ENCODE data around the gene GPR15. TPM values are rescaled to one million over a fixed set of nuclear protein-coding genes. Genes with fewer than 3 reads are reported as not detected.

GPR15 gene
- total and polyA plus RNA-seq, 10 of the 15 experiments (the other 5 are each of a cell fraction or from before 2014, with no cell fraction given): 70.7 to 150 (median 115) TPM

GRCh38 chr3:98550833-98551232, 19.1 kb downstream of the GPR15 start:
- H3K9ac ChIP-seq (ENCODE audit: control insufficient read depth, insufficient read depth, low read length): peak overlapping the region; percentile 94; the same call in 1 of the 2 replicates
- peak overlapping the region; percentile 73; the same call in 1 of the 2 replicates for H3K4me3 ChIP-seq
- intact Hi-C loops (cut with micrococcal nuclease; ENCODE audit: unreplicated experiment) (loop anchor here (10.0 kb wide), 1 partner anchor 864 kb away; no protein-coding TSS in a partner anchor), in situ Hi-C loops (cut with MboI) (no loop called here)
- ChIA-PET CTCF (interaction anchor here (0.7 to 2.7 kb wide), 5 partner anchors 10 to 18 kb away, joined by 4 to 14 read pairs (median 8); partner anchors contain the start of gene GPR15), POLR2A (interaction anchor here (1.5 to 23.2 kb wide), 4 partner anchors 11 to 22 kb away, joined by 4 to 350 read pairs (median 25); partner anchors contain the start of gene GPR15), RAD21 (ENCODE audit: unreplicated experiment) (interaction anchor here (0.9 to 20.2 kb wide), 6 partner anchors 9 to 31 kb away, joined by 3 to 511 read pairs (median 8); partner anchors contain the start of genes CLDND1 and GPR15), SMC1A (ENCODE audit: uncharacterized antibody, unreplicated experiment) (interaction anchor here (0.7 to 23.6 kb wide), 9 partner anchors 11 to 189 kb away, joined by 3 to 603 read pairs (median 4); partner anchors contain the start of genes CLDND1 and GPR15)
- peak overlapping the region; percentile 57 for H3K4me2 ChIP-seq (ENCODE audit: control insufficient read depth, insufficient read depth)
- H3K27ac ChIP-seq (ENCODE audit: control insufficient read depth, insufficient read depth): peak overlapping the region; percentile 100
- no TSS peak for BruUV-seq (replicated peaks)
- no peaks in the 10 kb centered on the region for H3K36me3 ChIP-seq (ENCODE audit: control insufficient read depth in 2 of 2, insufficient read depth in 2 of 2, low read length in 1 of 2)
- peaks cover 95% of the 10 kb centered on the region for H3K79me2 ChIP-seq (ENCODE audit: control insufficient read depth, insufficient read depth, low read length)
- H2AFZ ChIP-seq (ENCODE audit: control insufficient read depth, low read depth, low read length): no peak overlapping the region
- TF ChIP-seq, protein P1, sequence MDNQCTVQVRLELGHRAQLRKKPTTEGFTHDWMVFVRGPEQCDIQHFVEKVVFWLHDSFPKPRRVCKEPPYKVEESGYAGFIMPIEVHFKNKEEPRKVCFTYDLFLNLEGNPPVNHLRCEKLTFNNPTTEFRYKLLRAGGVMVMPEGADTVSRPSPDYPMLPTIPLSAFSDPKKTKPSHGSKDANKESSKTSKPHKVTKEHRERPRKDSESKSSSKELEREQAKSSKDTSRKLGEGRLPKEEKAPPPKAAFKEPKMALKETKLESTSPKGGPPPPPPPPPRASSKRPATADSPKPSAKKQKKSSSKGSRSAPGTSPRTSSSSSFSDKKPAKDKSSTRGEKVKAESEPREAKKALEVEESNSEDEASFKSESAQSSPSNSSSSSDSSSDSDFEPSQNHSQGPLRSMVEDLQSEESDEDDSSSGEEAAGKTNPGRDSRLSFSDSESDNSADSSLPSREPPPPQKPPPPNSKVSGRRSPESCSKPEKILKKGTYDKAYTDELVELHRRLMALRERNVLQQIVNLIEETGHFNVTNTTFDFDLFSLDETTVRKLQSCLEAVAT (IDR thresholded peaks at IDR 0.05): 0 out of 2 replicates have a peak, but pooled peaks have one; percentile 23
- TF ChIP-seq POLR2AphosphoS5 (IDR thresholded peaks at IDR 0.05; ENCODE audit: low read length) (peak; percentile 69), GATAD2B (conservative IDR thresholded peaks at IDR 0.05; ENCODE audit: low read depth) (0 out of 2 replicates have a peak, but pooled peaks have one; percentile 30), ZNF687 (IDR thresholded peaks at IDR 0.05) (peak; percentile 1; the same call in 1 of the 2 replicates), CBFB (IDR thresholded peaks at IDR 0.05; ENCODE audit: low read depth) (no peak), ZNF24 (IDR thresholded peaks at IDR 0.05) (0 out of 2 replicates have a peak, but pooled peaks have one; percentile 41), POLR2A (IDR thresholded peaks at IDR 0.05; ENCODE audit: low read depth, low read length) (peak; percentile 18; the same call in 1 of the 2 replicates), ZSCAN29 (IDR thresholded peaks at IDR 0.05) (no peak)
- no peaks in the 10 kb centered on the region for H3K9me3 ChIP-seq (replicated peaks; ENCODE audit: control insufficient read depth, insufficient read depth, low read length)
- no peaks in the 10 kb centered on the region for H3K27me3 ChIP-seq (replicated peaks in 1 of 2; ENCODE audit: control insufficient read depth in 2 of 2, insufficient read depth in 2 of 2, low read length in 1 of 2)
- H3K4me1 ChIP-seq (ENCODE audit: control insufficient read depth, insufficient read depth, low read length): peaks cover 20% of the 10 kb centered on the region; the same call in 1 of the 2 replicates
- no peak for FAIRE-seq
- DNase-seq (ENCODE audit: low read depth, low spot score): no peak
- WGBS (ENCODE audit: insufficient coverage, insufficient replicate concordance, low lambda C conversion rate, missing lambda C conversion rate): 95% methylated on average over 3 of the region's 3 CpGs
- ATAC-seq: peak; percentile 0
- H4K20me1 ChIP-seq (ENCODE audit: control insufficient read depth, insufficient read depth): no peaks in the 10 kb centered on the region

Measured in GM12878 (cell line).